Lower leg skin (tissue), 3 donors: ENCODE measurements around the gene RHOJ.

Source experiments
- POLR2A ChIP-seq, 2 donors: fragments of 450-650 bp; IDR thresholded peaks; one replicate each; pipeline ENCODE4 v1.6.1; 2016 to 2017; ENCODE audit warnings: antibody characterized with exemption in 2 of 2, mild to moderate bottlenecking in 1 of 2, moderate library complexity in 1 of 2
- TF ChIP-seq, protein P1 (sequence below), 3 donors: fragments of 450-650 bp; IDR thresholded peaks; one replicate each; pipeline ENCODE4 v1.5.1; 2016; ENCODE audit warnings: antibody characterized with exemption in 3 of 3, mild to moderate bottlenecking in 3 of 3, moderate library complexity in 2 of 3

DNA sequence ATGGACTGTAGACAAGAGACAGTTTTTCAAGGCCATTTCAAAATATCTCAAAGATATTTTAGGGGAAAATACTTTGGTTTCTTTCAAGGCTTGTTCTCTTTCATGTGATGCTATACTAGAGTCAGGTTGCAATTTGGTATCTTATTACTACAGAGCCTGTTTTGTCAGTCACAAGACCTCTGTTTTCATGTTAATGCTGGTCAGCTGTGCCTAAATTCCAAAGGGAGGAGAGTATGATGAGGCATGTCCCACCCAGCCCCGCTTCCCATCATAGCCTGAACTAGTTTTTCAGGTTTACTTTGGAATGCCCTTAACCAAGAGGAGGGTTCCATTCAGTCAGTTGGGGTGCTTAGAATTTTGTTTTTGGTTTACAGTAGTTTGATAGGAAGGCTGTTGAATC lies 61.9 kb downstream of the RHOJ start:
- TF ChIP-seq, protein P1, sequence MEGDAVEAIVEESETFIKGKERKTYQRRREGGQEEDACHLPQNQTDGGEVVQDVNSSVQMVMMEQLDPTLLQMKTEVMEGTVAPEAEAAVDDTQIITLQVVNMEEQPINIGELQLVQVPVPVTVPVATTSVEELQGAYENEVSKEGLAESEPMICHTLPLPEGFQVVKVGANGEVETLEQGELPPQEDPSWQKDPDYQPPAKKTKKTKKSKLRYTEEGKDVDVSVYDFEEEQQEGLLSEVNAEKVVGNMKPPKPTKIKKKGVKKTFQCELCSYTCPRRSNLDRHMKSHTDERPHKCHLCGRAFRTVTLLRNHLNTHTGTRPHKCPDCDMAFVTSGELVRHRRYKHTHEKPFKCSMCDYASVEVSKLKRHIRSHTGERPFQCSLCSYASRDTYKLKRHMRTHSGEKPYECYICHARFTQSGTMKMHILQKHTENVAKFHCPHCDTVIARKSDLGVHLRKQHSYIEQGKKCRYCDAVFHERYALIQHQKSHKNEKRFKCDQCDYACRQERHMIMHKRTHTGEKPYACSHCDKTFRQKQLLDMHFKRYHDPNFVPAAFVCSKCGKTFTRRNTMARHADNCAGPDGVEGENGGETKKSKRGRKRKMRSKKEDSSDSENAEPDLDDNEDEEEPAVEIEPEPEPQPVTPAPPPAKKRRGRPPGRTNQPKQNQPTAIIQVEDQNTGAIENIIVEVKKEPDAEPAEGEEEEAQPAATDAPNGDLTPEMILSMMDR (IDR thresholded peaks at IDR 0.05), result no peak
- no peak for TF ChIP-seq POLR2A (IDR thresholded peaks at IDR 0.05)
